ENCODE results near the gene STATH. TPM values are rescaled to one million over a fixed set of nuclear protein-coding genes. Genes with fewer than 3 reads are reported as not detected.
A peak's percentile ranks its signal among the peaks of the same experiment; 100 is the strongest.

Gene STATH, protein sequence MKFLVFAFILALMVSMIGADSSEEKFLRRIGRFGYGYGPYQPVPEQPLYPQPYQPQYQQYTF
- polyA plus RNA-seq (2012; ENCODE audit: missing spikeins), result not detected

DNA sequence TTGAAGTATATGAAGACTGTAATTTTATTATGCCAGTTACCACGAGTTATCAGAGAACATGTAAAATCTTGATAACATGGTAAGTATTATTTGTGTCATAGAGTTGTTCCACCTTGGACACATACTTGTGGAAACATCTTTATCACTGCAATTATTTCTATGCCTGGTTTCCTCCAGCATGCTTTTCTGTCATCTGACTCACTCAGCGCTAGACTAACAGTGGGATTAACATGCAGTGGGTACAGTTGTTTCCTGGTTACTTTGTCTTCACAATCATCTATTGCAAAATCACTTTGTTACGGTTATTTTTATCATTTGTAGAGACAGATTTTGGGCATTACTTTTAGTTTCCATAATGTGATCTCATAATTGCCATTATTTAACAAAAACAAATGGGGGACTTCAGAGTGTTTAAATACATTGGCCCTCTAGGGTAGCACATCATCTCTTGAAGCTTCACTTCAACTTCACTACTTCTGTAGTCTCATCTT lies at the start of gene STATH:
Gene STATH, plus strand, starts transcription at position 441 of the 491 bp plus-strand sequence. CDS start 2,472 bp downstream, outside the sequence.
- DNase-seq (ENCODE audit: insufficient read length), result no peak

DNA sequence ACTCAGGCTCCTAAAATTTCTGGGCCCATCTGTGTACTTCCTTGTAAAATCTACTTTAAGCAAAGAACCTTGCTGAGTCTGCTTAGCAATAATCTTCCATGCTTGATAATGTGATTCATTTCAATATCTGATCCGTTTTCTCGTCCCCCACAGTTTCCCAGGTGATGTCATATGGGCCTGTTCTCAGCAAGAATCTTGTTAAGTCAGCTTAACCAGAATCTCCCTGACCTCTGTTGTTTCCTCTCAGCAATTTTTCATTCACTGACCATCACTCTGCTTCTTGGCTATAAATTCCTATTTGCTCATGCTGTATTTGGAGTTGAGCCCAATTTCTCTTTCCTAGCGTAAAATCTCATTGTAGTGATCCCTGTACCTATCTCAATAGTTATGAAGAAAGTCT lies 44.2 kb upstream of the STATH start:
- TF ChIP-seq POLR2A (IDR thresholded peaks at IDR 0.05; ENCODE audit: low read depth, low read length), result no peak
- no peak for TF ChIP-seq TAF1 (IDR thresholded peaks at IDR 0.05; ENCODE audit: borderline replicate concordance, low read depth, low read length)
- TF ChIP-seq POLR2AphosphoS5 (IDR thresholded peaks at IDR 0.05; ENCODE audit: low read depth, low read length), result no peak
- no peak for FAIRE-seq

More for the DNA sequence above, at the start of gene STATH:
- no peak for FAIRE-seq
- TF ChIP-seq POLR2AphosphoS5 (IDR thresholded peaks at IDR 0.05; ENCODE audit: low read depth, low read length), result no peak
- TF ChIP-seq TAF1 (IDR thresholded peaks at IDR 0.05; ENCODE audit: borderline replicate concordance, low read depth, low read length), result no peak
- no peak for TF ChIP-seq POLR2A (IDR thresholded peaks at IDR 0.05; ENCODE audit: low read depth, low read length)

DNA sequence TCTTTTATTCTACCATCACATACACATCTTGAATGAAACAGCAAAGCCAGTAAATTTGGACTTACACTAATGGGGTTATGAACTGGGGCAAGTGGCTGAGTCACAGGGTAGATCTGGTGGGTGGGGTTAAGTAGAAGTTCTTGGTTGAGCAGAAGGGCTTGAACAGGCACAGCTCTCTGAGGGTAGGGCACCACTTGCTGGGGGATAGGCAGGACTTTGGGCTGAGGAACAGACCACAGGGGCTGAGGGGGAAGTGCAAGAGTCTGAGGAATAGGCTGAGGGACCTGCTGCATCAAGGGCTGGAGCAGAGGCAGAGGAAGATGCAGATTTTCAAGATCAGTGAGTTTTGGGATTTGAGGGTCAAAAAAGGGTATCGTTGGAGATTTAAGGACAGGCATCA lies 38.6 kb upstream of the STATH start:
- no peak for TF ChIP-seq POLR2AphosphoS5 (IDR thresholded peaks at IDR 0.05; ENCODE audit: low read depth, low read length)
- TF ChIP-seq POLR2A (IDR thresholded peaks at IDR 0.05; ENCODE audit: low read depth, low read length), result no peak
- TF ChIP-seq TAF1 (IDR thresholded peaks at IDR 0.05; ENCODE audit: borderline replicate concordance, low read depth, low read length), result no peak
- FAIRE-seq, result no peak
- DNase-seq (ENCODE audit: insufficient read length), result no peak

More for the DNA sequence above, 44.2 kb upstream of the STATH start:
- DNase-seq (ENCODE audit: insufficient read length), result no peak

DNA sequence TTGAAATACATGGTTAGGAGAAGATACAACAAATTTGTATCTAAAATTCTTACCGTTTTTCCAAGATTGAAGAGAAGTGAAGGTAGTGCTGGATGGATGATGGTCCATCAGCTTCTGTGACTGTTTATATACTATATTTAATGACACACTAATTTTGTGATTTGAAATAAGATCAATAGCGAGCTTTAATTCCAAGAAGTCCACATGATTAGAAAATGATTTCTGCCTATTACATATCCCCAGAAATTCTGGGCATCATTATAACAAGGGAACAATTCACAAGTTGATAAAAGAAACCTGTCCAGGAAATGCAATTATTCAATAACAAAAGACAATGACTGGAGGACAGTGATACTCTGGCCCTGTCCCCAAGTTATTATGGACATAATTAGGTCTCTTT lies 30.1 kb upstream of the STATH start, which contains the start of gene CSN2:
Gene CSN2, minus strand, starts transcription at position 101 of the 400 bp plus-strand sequence. CDS start 4,733 bp downstream, outside the sequence.
- TF ChIP-seq POLR2A (IDR thresholded peaks at IDR 0.05; ENCODE audit: low read depth, low read length), result no peak
- no peak for TF ChIP-seq TAF1 (IDR thresholded peaks at IDR 0.05; ENCODE audit: borderline replicate concordance, low read depth, low read length)
- TF ChIP-seq POLR2AphosphoS5 (IDR thresholded peaks at IDR 0.05; ENCODE audit: low read depth, low read length), result no peak
- DNase-seq (ENCODE audit: insufficient read length), result no peak
- no peak for FAIRE-seq

DNA sequence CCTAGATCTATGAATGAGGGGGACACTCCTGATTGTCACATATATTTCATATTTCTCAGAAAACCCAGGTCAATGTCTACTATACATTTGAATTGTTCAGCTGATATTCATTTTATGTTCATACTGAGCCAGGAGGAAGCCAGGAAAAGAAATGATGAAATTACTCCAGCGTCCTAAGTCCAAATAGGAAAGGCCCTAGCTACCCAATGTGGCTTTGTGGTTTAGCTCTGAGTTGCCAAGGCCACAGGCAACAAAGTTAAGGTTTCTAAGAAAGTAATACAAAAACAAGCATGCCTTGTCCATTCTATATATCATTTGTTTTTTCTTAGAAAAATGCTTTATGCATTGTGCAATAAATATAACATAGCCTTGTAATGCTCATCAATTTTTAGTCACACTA lies 25.7 kb upstream of the STATH start:
- no peak for DNase-seq (ENCODE audit: insufficient read length)
- TF ChIP-seq POLR2AphosphoS5 (IDR thresholded peaks at IDR 0.05; ENCODE audit: low read depth, low read length) (no peak), POLR2A (IDR thresholded peaks at IDR 0.05; ENCODE audit: low read depth, low read length) (no peak), TAF1 (IDR thresholded peaks at IDR 0.05; ENCODE audit: borderline replicate concordance, low read depth, low read length) (no peak)
- FAIRE-seq, result no peak

DNA sequence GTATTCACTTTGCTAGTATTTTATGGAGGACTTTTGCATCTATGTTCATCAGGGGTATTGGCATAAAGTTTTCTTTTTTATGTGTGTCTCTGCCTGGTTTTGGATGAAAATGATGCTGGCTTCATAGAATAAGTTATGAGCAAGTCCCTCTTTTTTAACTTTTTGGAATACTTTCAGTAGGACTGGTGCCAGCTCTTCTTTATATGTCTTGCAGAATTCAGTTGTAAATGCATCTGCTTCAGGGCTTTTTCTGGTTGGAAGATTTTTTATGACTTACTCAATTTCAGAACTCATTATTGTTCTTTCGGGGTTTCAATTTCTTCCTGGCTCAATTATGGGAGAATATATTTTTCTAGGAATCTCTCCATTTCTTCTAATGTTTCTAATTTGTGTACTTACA lies 21.1 kb upstream of the STATH start:
- FAIRE-seq (no peak), DNase-seq (ENCODE audit: insufficient read length) (no peak)
- TF ChIP-seq TAF1 (IDR thresholded peaks at IDR 0.05; ENCODE audit: borderline replicate concordance, low read depth, low read length), result no peak
- no peak for TF ChIP-seq POLR2A (IDR thresholded peaks at IDR 0.05; ENCODE audit: low read depth, low read length)

DNA sequence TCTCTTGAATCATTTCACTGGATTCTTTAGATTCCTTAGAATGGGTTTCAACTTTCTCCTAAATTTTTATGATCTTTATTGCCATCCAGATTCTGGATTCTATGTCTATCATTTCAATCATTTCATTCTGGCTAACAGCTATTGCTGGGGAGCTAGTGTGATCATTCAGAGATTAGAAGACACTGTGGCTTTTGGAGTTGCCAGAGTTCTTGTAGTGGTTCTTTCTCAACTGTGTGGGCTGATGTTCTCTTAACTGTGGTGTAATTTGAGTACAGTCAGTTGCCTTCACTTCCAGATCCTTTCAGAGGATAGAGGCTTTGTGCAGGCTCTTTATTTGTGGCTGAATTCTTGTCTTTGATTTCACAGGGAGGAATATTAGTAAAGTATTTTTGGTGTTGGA lies 18.2 kb upstream of the STATH start:
- TF ChIP-seq TAF1 (IDR thresholded peaks at IDR 0.05; ENCODE audit: borderline replicate concordance, low read depth, low read length) (no peak), POLR2A (IDR thresholded peaks at IDR 0.05; ENCODE audit: low read depth, low read length) (no peak), POLR2AphosphoS5 (IDR thresholded peaks at IDR 0.05; ENCODE audit: low read depth, low read length) (no peak)
- FAIRE-seq (no peak), DNase-seq (ENCODE audit: insufficient read length) (no peak)

DNA sequence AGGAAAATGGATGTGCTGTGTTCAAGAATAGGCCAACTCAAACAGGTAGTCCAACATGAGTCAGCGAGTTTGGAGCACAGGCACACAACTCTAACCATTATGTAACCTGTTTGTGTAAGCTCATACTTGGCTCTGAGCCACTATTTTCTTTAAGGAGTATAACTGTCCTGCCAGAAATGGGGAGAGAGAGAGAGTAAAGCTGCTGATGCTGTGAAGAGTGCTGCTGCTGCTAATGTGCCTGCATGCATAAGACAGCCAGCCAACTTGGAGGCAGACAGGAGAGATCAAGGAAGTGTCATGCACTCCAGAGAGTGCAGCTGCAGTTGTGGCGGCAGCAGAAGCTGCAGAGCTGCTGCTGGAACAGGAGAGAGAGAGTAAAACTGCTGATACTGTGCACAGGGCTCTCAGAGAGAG lies 11.7 kb upstream of the STATH start:
- peak; percentile 50 for FAIRE-seq
- TF ChIP-seq TAF1 (IDR thresholded peaks at IDR 0.05; ENCODE audit: borderline replicate concordance, low read depth, low read length) (no peak), POLR2AphosphoS5 (IDR thresholded peaks at IDR 0.05; ENCODE audit: low read depth, low read length) (no peak), POLR2A (IDR thresholded peaks at IDR 0.05; ENCODE audit: low read depth, low read length) (no peak)
- DNase-seq (ENCODE audit: insufficient read length), result no peak

DNA sequence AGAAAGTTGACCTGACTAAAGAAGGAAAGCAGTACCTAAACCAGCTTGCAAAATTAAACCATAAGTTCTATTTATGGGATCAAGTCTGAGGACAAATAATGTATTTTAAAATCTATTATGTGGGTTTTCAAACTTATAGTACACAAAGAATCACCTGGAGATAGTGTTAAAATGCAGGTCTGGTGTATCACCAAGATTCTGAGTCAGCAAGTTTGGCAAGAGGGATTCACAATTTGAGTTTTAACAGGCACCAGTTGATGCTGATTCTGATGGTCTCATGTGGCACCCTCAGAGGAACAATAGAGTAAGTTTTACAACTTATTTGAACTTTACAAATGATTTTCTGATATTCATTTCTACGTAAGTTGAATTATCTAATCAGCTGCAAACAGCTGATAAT lies 9.1 kb upstream of the STATH start:
- FAIRE-seq (no peak), DNase-seq (ENCODE audit: insufficient read length) (no peak)
- no peak for TF ChIP-seq TAF1 (IDR thresholded peaks at IDR 0.05; ENCODE audit: borderline replicate concordance, low read depth, low read length)
- TF ChIP-seq POLR2AphosphoS5 (IDR thresholded peaks at IDR 0.05; ENCODE audit: low read depth, low read length), result no peak
- no peak for TF ChIP-seq POLR2A (IDR thresholded peaks at IDR 0.05; ENCODE audit: low read depth, low read length)

DNA sequence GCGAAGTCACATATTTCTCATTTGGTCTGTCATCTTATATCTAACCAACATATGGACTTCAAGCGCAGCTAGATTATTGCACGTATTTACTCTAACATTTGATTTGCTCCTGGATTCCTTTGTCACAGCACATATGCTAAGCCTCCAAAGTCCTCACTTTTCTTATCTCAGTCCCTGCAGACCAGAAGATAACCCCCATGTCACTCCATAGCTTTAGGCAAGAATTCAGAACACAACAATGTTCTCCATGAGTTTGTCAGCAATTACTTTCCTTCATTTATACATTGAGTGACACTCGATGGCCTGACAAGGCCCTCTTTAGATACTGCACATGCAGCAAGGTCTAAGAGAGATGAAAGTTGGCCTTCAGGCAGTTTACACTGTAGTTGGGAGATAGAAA lies 4.8 kb upstream of the STATH start:
- no peak for DNase-seq (ENCODE audit: insufficient read length)
- FAIRE-seq, result no peak
- no peak for TF ChIP-seq POLR2A (IDR thresholded peaks at IDR 0.05; ENCODE audit: low read depth, low read length)
- TF ChIP-seq TAF1 (IDR thresholded peaks at IDR 0.05; ENCODE audit: borderline replicate concordance, low read depth, low read length), result no peak
- no peak for TF ChIP-seq POLR2AphosphoS5 (IDR thresholded peaks at IDR 0.05; ENCODE audit: low read depth, low read length)

DNA sequence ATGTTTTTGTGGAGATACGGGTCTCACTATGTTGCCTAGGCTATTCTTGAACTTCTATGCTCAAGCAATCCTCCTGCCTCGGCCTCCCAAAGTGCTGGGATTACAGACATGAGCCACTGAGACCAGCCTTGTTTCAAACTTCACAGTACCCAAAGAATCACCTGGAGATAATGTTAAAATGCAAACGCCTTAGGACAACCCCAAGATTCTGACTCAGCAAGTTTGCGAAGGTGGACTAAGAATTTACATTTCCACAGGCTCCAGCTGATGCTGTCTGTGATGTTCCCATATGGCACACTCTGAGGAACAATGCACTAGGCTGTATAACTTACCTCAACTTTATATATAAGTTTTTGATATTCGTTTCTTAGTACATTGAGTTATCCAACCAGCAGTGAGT lies 984 bp upstream of the STATH start:
- DNase-seq (ENCODE audit: insufficient read length), result no peak
- TF ChIP-seq POLR2A (IDR thresholded peaks at IDR 0.05; ENCODE audit: low read depth, low read length), result no peak
- no peak for TF ChIP-seq POLR2AphosphoS5 (IDR thresholded peaks at IDR 0.05; ENCODE audit: low read depth, low read length)
- no peak for TF ChIP-seq TAF1 (IDR thresholded peaks at IDR 0.05; ENCODE audit: borderline replicate concordance, low read depth, low read length)
- no peak for FAIRE-seq

DNA sequence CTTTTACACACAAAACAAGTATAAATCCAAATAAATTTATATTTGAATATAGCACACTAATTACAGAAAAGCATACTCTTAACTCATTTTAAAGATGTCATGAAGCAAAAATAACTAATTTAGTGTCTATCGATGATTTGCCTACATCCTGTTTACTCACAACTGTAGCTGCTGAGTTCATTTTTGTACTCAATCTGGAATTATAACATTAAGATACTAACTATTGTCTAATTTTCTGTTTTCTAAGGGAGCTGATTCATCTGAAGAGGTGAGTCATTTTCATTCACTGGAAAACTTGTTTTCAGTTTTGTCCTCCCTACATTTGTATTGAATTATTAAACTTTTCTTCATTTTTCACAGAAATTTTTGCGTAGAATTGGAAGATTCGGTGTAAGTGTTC lies 3.7 kb downstream of the STATH start:
- TF ChIP-seq TAF1 (IDR thresholded peaks at IDR 0.05; ENCODE audit: borderline replicate concordance, low read depth, low read length) (no peak), POLR2A (IDR thresholded peaks at IDR 0.05; ENCODE audit: low read depth, low read length) (no peak), POLR2AphosphoS5 (IDR thresholded peaks at IDR 0.05; ENCODE audit: low read depth, low read length) (no peak)
- DNase-seq (ENCODE audit: insufficient read length), result no peak
- FAIRE-seq, result no peak
